Mesendoderm (in vitro differentiated cells): ENCODE measurements around the gene LGALS8. TPM values are rescaled to one million over a fixed set of nuclear protein-coding genes. Genes with fewer than 3 reads are reported as not detected.

Source experiments
- DNase-seq: peaks from one replicate; pipeline ENCODE4 v3.0.0; 2013
- H2AK5ac ChIP-seq: 2 replicates; pipeline ENCODE4 v1.6.1; 2013; ENCODE audit warnings: low read length, inconsistent platforms
- H2BK120ac ChIP-seq: 2 replicates; pipeline ENCODE4 v1.6.1; 2013; ENCODE audit warnings: low read depth, mild to moderate bottlenecking, low read length, moderate library complexity, mixed read lengths
- H2BK15ac ChIP-seq: replicated peaks from 2 replicates; pipeline ENCODE4 v1.6.1; 2013; ENCODE audit warnings: low read depth, mild to moderate bottlenecking, moderate library complexity
- H2BK5ac ChIP-seq: 2 replicates; pipeline ENCODE4 v1.6.1; 2013; ENCODE audit warnings: low read length, inconsistent platforms
- H3K18ac ChIP-seq: 2 replicates; pipeline ENCODE4 v1.6.1; 2013; ENCODE audit warnings: mild to moderate bottlenecking, low read length, mixed read lengths
- H3K23ac ChIP-seq: one replicate; pipeline ENCODE4 v1.6.1; 2013; ENCODE audit warnings: low read length
- H3K27ac ChIP-seq: 2 replicates; pipeline ENCODE4 v1.5.1; 2013; ENCODE audit warnings: low read depth, mild to moderate bottlenecking, inconsistent platforms, low read length, moderate library complexity
- H3K27me3 ChIP-seq: 2 replicates; pipeline ENCODE4 v1.6.1; 2013; ENCODE audit warnings: low read length, control low read depth, mild to moderate bottlenecking, inconsistent platforms; ENCODE audit not compliant: insufficient read depth, poor library complexity
- H3K36me3 ChIP-seq: 2 replicates; pipeline ENCODE4 v1.6.1; 2013; ENCODE audit warnings: low read length, inconsistent platforms; ENCODE audit not compliant: control insufficient read depth, insufficient read depth
- H3K4ac ChIP-seq: one replicate; pipeline ENCODE4 v1.6.1; 2013; ENCODE audit warnings: low read depth, mild to moderate bottlenecking, low read length, moderate library complexity
- H3K4me1 ChIP-seq: 2 replicates; pipeline ENCODE4 v1.6.1; 2013; ENCODE audit warnings: low read depth, low read length, inconsistent platforms; ENCODE audit not compliant: control insufficient read depth
- H3K4me2 ChIP-seq: 2 replicates; pipeline ENCODE4 v1.6.1; 2013; ENCODE audit warnings: low read length
- H3K4me3 ChIP-seq: 2 replicates; pipeline ENCODE4 v1.5.1; 2013; ENCODE audit warnings: mild to moderate bottlenecking, low read length
- H3K56ac ChIP-seq: one replicate; pipeline ENCODE4 v1.6.1; 2013; ENCODE audit warnings: low read length
- H3K79me1 ChIP-seq: 2 replicates; pipeline ENCODE4 v1.6.1; 2013; ENCODE audit warnings: low read length, inconsistent platforms
- H3K79me2 ChIP-seq: 2 replicates; pipeline ENCODE4 v1.6.1; 2013; ENCODE audit warnings: mild to moderate bottlenecking, low read length; ENCODE audit not compliant: control insufficient read depth, insufficient read depth
- H3K9ac ChIP-seq: 2 replicates; pipeline ENCODE4 v1.6.1; 2013; ENCODE audit warnings: low read length, inconsistent platforms
- H4K5ac ChIP-seq: one replicate; pipeline ENCODE4 v1.6.1; 2013; ENCODE audit warnings: low read length
- H4K8ac ChIP-seq: one replicate; pipeline ENCODE4 v1.6.1; 2013; ENCODE audit warnings: low read depth, mild to moderate bottlenecking, control low read depth, low read length, moderate library complexity
- WGBS: extraction: QIAGEN DNeasy Blood & Tissue Kit; methylation state at CpG from one replicate; pipeline ENCODE4 v1.1.7; 2013; ENCODE audit warnings: low lambda C conversion rate, missing lambda C conversion rate; ENCODE audit not compliant: insufficient coverage; ENCODE audit errors: extremely low coverage; 5-methylcytosine and 5-hydroxymethylcytosine counted together
- polyA plus RNA-seq, 2 experiments: library from polyadenylated mRNA; stranded (reverse); fragments of 200-250 nt; gene quantifications; one replicate each; pipeline ENCODE4 v1.2.3, GENCODE V29; 2013

The LGALS8 gene
- polyA plus RNA-seq (2013, experiment 1 of 2) = 7.7 TPM
- polyA plus RNA-seq (2013, experiment 2 of 2) = 7.9 TPM

DNA sequence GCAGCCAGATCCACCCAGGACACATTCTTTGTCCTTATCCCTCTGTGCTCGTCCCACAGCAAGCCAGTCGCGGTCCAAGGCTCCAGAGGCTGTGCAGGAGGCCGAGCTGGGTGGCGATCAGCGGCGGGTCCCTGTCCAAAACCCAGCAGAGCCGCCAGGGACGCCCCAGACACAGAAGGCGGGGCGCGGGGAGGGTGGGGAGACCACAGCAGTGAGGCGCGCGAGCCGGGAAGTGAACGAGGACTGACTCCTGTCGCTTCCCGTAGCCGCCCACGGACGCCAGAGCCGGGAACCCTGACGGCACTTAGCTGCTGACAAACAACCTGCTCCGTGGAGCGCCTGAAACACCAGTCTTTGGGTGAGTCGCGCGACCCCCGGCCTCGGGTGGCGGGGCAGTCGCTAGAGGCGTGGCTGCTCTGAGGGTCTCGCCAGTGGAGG is at the start of gene LGALS8:
TSS of gene LGALS8 (plus strand) at position 279 of the 438 bp plus-strand sequence. CDS start 2,089 bp downstream, outside the sequence.
- H2BK120ac ChIP-seq = no peak within 1 kb of the TSS
- no CpG with 5 or more reads among the region's 35 CpGs for WGBS
- H3K79me1 ChIP-seq = no peaks in the 10 kb centered on the region
- no peak within 1 kb of the TSS for H4K8ac ChIP-seq
- no peaks in the 10 kb centered on the region for H3K27me3 ChIP-seq
- no peak within 1 kb of the TSS for H2BK5ac ChIP-seq
- H3K27ac ChIP-seq = no peak within 1 kb of the TSS
- peak within 1 kb of the TSS; percentile 40 for H3K4ac ChIP-seq
- no peak within 1 kb of the TSS for H4K5ac ChIP-seq
- H3K79me2 ChIP-seq = no peaks in the 10 kb centered on the region
- H2BK15ac ChIP-seq = no peak within 1 kb of the TSS
- H3K36me3 ChIP-seq = no peaks in the 10 kb centered on the region
- peak; percentile 58 for DNase-seq
- H3K23ac ChIP-seq = no peak within 1 kb of the TSS
- H3K18ac ChIP-seq = no peak within 1 kb of the TSS
- H3K9ac ChIP-seq = peak within 1 kb of the TSS; percentile 57
- peak within 1 kb of the TSS; percentile 69 for H3K4me3 ChIP-seq
- no peak within 1 kb of the TSS for H2AK5ac ChIP-seq
- no peaks in the 10 kb centered on the region for H3K4me1 ChIP-seq
- peak within 1 kb of the TSS; percentile 86 for H3K56ac ChIP-seq
- peak within 1 kb of the TSS; percentile 82 for H3K4me2 ChIP-seq

GRCh38 chr1:236476019-236476418 is 47.8 kb upstream of the LGALS8 start:
- DNase-seq = no peak
- Histone ChIP-seq H3K79me1 (no peaks in the 10 kb centered on the region), H3K4ac (no peak overlapping the region), H3K27me3 (no peaks in the 10 kb centered on the region), H3K79me2 (no peaks in the 10 kb centered on the region), H3K56ac (no peak overlapping the region), H3K9ac (no peak overlapping the region), H3K36me3 (no peaks in the 10 kb centered on the region), H2BK120ac (no peak overlapping the region), H4K8ac (no peak overlapping the region), H3K18ac (no peak overlapping the region), H3K4me3 (no peak overlapping the region), H3K23ac (no peak overlapping the region), H2BK15ac (no peak overlapping the region), H3K4me2 (no peak overlapping the region), H2BK5ac (no peak overlapping the region), H2AK5ac (no peak overlapping the region), H3K27ac (no peak overlapping the region), H3K4me1 (peaks cover 10% of the 10 kb centered on the region), H4K5ac (no peak overlapping the region)
- WGBS = no CpG with 5 or more reads among the region's 5 CpGs

DNA sequence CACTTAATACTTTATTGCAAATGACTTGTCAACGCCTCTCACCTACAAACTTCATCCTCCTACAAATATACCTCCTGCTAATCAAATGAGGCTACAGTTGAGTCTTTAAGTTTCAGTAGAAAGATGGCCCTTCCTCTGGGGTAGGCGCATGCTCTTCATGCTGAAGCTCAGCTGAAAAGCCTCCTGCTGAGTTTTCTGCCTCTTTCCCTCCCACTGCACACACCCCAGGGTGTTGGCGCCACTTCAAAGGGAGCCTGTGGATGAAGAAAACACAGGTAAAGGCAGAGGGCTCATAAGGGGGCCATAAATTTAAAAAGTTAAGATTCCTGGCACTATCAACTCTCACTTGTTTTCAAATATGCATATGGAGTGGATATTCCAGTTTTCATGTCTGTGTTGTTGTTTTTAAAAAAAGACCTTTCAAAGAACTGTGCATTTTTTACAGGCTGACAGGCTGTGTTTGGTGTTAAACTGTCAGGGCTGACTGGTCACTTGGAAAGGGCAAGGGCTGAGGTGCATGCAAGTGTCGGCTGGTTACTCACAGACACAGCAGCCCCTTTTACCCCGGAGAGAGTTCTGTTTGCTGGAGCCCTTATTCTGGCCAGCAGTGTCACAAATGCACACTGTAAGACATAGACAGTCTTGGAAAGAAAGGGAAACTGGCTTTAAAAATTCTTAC is 42.9 kb upstream of the LGALS8 start:
- Histone ChIP-seq H2BK15ac (no peak overlapping the region), H3K79me2 (no peaks in the 10 kb centered on the region), H3K9ac (no peak overlapping the region), H3K27ac (no peak overlapping the region), H3K79me1 (no peaks in the 10 kb centered on the region), H3K56ac (no peak overlapping the region), H3K36me3 (no peaks in the 10 kb centered on the region), H3K18ac (no peak overlapping the region), H3K4ac (no peak overlapping the region), H2AK5ac (no peak overlapping the region), H3K4me1 (peaks cover 7% of the 10 kb centered on the region), H4K5ac (no peak overlapping the region), H3K27me3 (no peaks in the 10 kb centered on the region), H2BK120ac (no peak overlapping the region), H3K4me3 (no peak overlapping the region), H3K23ac (no peak overlapping the region), H2BK5ac (no peak overlapping the region), H4K8ac (no peak overlapping the region), H3K4me2 (no peak overlapping the region)
- WGBS = 100% methylated on average over 1 of the region's 5 CpGs
- no peak for DNase-seq

DNA sequence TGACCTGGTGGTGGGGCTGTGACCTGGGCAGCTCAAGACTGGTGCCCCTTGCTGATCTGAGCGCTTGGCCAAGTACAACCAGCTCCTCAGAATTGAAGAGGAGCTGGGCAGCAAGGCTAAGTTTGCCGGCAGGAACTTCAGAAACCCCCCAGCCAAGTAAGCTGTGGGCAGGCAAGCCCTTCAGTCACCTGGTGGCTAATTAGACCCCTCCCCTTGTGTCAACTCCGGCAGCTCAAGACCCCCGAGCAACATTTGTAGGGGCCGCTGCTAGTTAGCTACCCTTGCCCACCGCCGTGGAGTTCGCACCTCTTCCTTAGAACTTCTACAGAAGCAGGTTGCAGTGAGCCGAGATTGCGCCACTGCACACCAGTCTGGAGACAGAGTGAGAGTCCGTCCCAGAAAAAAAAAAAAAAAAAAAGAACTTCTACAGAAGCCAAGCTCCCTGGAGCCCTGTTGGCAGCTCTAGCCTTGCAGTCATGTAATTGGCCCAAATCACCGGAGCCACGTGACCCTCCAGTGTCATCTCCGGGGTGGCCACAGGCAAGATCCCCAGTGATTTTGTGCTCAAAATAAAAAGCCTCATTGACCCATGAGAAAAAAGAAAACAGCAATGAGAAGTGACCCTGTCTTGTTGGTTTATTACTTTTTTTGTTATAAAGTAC is 39.3 kb upstream of the LGALS8 start:
- H3K4me1 ChIP-seq = peaks cover 7% of the 10 kb centered on the region
- no peaks in the 10 kb centered on the region for H3K36me3 ChIP-seq
- no peaks in the 10 kb centered on the region for H3K79me2 ChIP-seq
- DNase-seq = no peak
- no CpG with 5 or more reads among the region's 14 CpGs for WGBS
- no peak overlapping the region for H3K27ac ChIP-seq
- H3K27me3 ChIP-seq = no peaks in the 10 kb centered on the region
- H2BK15ac ChIP-seq = no peak overlapping the region
- no peak overlapping the region for H2BK5ac ChIP-seq
- H4K8ac ChIP-seq = no peak overlapping the region
- H3K79me1 ChIP-seq = no peaks in the 10 kb centered on the region
- H3K23ac ChIP-seq = no peak overlapping the region
- no peak overlapping the region for H2AK5ac ChIP-seq
- H3K56ac ChIP-seq = no peak overlapping the region
- H4K5ac ChIP-seq = no peak overlapping the region
- H3K18ac ChIP-seq = no peak overlapping the region
- H3K4me3 ChIP-seq = no peak overlapping the region
- H3K4me2 ChIP-seq = no peak overlapping the region
- H3K9ac ChIP-seq = no peak overlapping the region
- H2BK120ac ChIP-seq = no peak overlapping the region
- no peak overlapping the region for H3K4ac ChIP-seq

DNA sequence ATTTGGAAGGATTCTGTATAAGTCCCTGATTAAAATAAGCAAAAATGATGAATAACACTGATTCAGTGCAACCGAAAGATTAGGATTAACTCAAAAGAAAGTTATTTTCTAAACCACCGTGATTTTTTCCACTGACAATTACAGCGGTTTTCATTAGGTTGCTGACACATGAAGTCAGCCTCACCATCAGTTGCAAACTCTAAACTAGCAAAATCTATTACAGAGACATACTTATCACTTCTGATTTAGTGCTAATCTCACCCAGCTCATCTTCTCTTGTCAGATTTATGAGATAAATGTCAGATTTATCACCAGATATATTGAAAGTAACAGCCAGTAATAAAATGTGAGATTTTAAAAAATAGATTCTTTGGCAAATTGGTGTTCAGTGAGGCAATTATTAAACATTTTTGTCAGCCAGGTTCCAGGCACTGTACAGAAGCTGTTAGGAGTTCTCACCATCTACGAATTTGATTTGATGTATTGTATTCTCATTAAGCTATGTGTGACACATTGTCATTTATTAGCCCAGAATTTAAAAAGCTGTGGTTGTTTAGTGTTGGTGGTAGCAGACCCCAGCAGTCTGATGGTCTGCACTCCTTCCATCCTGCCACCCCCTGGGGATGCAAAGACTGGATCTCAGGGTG is 37.3 kb upstream of the LGALS8 start:
- Histone ChIP-seq H2BK120ac (no peak overlapping the region), H3K36me3 (no peaks in the 10 kb centered on the region), H3K27ac (no peak overlapping the region), H2BK5ac (no peak overlapping the region), H3K23ac (no peak overlapping the region), H3K79me2 (no peaks in the 10 kb centered on the region), H4K8ac (no peak overlapping the region), H2BK15ac (no peak overlapping the region), H3K4me3 (no peak overlapping the region), H3K4ac (no peak overlapping the region), H4K5ac (no peak overlapping the region), H3K18ac (no peak overlapping the region), H2AK5ac (no peak overlapping the region), H3K4me1 (no peaks in the 10 kb centered on the region), H3K27me3 (no peaks in the 10 kb centered on the region), H3K56ac (no peak overlapping the region), H3K79me1 (no peaks in the 10 kb centered on the region), H3K4me2 (no peak overlapping the region), H3K9ac (no peak overlapping the region)
- WGBS = no CpG with 5 or more reads among the region's 4 CpGs
- DNase-seq = no peak
